ENCODE results near the gene MAGEA6.
"Not testable (repeated sequence)": the region's sequence is repeated elsewhere in the genome, so short reads cannot be mapped to it uniquely, and the experiment has no call there.

MAGEA6 gene

GRCh38 chrX:152769549-152770289 is at the start of gene MAGEA6:
Gene MAGEA6 (minus strand): TSS chrX:152769689. CDS start chrX:152767650, 2,039 bp downstream.
- not testable (repeated sequence) for DNase-seq (ENCODE audit: low read depth in 3 of 3, low spot score in 1 of 3)

- no peak for DNase-seq (ENCODE audit: low read depth in 3 of 3, low spot score in 1 of 3)
These were observed 49.8 kb upstream of the MAGEA6 start for GRCh38 chrX:152819266-152819665.

- no peak for DNase-seq (ENCODE audit: low read depth in 3 of 3, low spot score in 1 of 3)
These were observed 48.9 kb upstream of the MAGEA6 start for GRCh38 chrX:152818356-152818755.

GRCh38 chrX:152817078-152817764 is 47.7 kb upstream of the MAGEA6 start:
- no peak for DNase-seq (ENCODE audit: low read depth in 3 of 3, low spot score in 1 of 3)

- DNase-seq (ENCODE audit: low read depth in 3 of 3, low spot score in 1 of 3), result no peak
These were observed 44.6 kb upstream of the MAGEA6 start for GRCh38 chrX:152814048-152814447.

GRCh38 chrX:152813206-152813605 is 43.7 kb upstream of the MAGEA6 start:
- DNase-seq (ENCODE audit: low read depth in 3 of 3, low spot score in 1 of 3), result no peak

- no peak for DNase-seq (ENCODE audit: low read depth in 3 of 3, low spot score in 1 of 3)
These were observed 40.9 kb upstream of the MAGEA6 start for GRCh38 chrX:152810403-152810802.

- DNase-seq (ENCODE audit: low read depth in 3 of 3, low spot score in 1 of 3), result no peak
These were observed 36.5 kb upstream of the MAGEA6 start for GRCh38 chrX:152806035-152806434.

- DNase-seq (ENCODE audit: low read depth in 3 of 3, low spot score in 1 of 3), result no peak
These were observed 29.5 kb upstream of the MAGEA6 start for GRCh38 chrX:152798945-152799344.

GRCh38 chrX:152787062-152787461 is 17.6 kb upstream of the MAGEA6 start:
- not testable (repeated sequence) for DNase-seq (ENCODE audit: low read depth in 3 of 3, low spot score in 1 of 3)

- not testable (repeated sequence) for DNase-seq (ENCODE audit: low read depth in 3 of 3, low spot score in 1 of 3)
These were observed 2.9 kb downstream of the MAGEA6 start for GRCh38 chrX:152766562-152766961.

GRCh38 chrX:152761582-152761981 is 7.9 kb downstream of the MAGEA6 start:
- DNase-seq (ENCODE audit: low read depth in 3 of 3, low spot score in 1 of 3), result not testable (repeated sequence)

GRCh38 chrX:152759544-152759943 is 9.9 kb downstream of the MAGEA6 start:
- DNase-seq (ENCODE audit: low read depth in 3 of 3, low spot score in 1 of 3), result not testable (repeated sequence)

- not testable (repeated sequence) for DNase-seq (ENCODE audit: low read depth in 3 of 3, low spot score in 1 of 3)
These were observed 10.6 kb downstream of the MAGEA6 start, which contains the start of gene CSAG3 for GRCh38 chrX:152758918-152759317. Gene CSAG3 (plus strand): TSS chrX:152759218.

GRCh38 chrX:152754871-152755270 is 14.6 kb downstream of the MAGEA6 start:
- DNase-seq (ENCODE audit: low read depth in 3 of 3, low spot score in 1 of 3), result not testable (repeated sequence)

GRCh38 chrX:152753686-152754650 is 15.5 kb downstream of the MAGEA6 start, which contains the start of gene MAGEA2:
Gene MAGEA2 (minus strand): TSS chrX:152753842. CDS start chrX:152751363, 2,479 bp downstream.
- not testable (repeated sequence) for DNase-seq (ENCODE audit: low read depth in 3 of 3, low spot score in 1 of 3)

GRCh38 chrX:152738560-152738959 is 30.9 kb downstream of the MAGEA6 start:
- DNase-seq (ENCODE audit: low read depth in 3 of 3, low spot score in 1 of 3), result no peak

- DNase-seq (ENCODE audit: low read depth in 3 of 3, low spot score in 1 of 3), result not testable (repeated sequence)
These were observed 33.0 kb downstream of the MAGEA6 start for GRCh38 chrX:152736528-152736927.

GRCh38 chrX:152735860-152736511 is 33.5 kb downstream of the MAGEA6 start:
- DNase-seq (ENCODE audit: low read depth in 3 of 3, low spot score in 1 of 3), result no peak

- no peak for DNase-seq (ENCODE audit: low read depth in 3 of 3, low spot score in 1 of 3)
These were observed 34.4 kb downstream of the MAGEA6 start for GRCh38 chrX:152735101-152735500.

All from stimulated activated CD4-positive, alpha-beta T cell treated with anti-CD3 and anti-CD28 coated beads, TNF-alpha, amount 100 ng/mL, for 1 hour (primary cell).